ENCODE measurements around the gene SIGLECL1.

SIGLECL1 gene

GRCh38 chr19:51282335-51282734 lies 31.5 kb downstream of the SIGLECL1 start:
- TF ChIP-seq MYC (IDR thresholded peaks at IDR 0.05; ENCODE audit: low read depth, low read length) (no peak), CTCF (IDR thresholded peaks at IDR 0.05; ENCODE audit: low read depth, low read length) (no peak), POLR2A (IDR thresholded peaks at IDR 0.05; ENCODE audit: extremely low read depth, insufficient read length) (no peak), MAX (IDR thresholded peaks at IDR 0.05; ENCODE audit: low read depth, low read length) (no peak)
- DNase-seq (ENCODE audit: low read depth) = no peak
- H3K4me3 ChIP-seq (ENCODE audit: low read depth, low read length) = no peak overlapping the region

GRCh38 chr19:51285682-51286081 lies 34.8 kb downstream of the SIGLECL1 start:
- no peak overlapping the region for H3K4me3 ChIP-seq (ENCODE audit: low read depth, low read length)
- TF ChIP-seq POLR2A (IDR thresholded peaks at IDR 0.05; ENCODE audit: extremely low read depth, insufficient read length) = no peak
- no peak for TF ChIP-seq CTCF (IDR thresholded peaks at IDR 0.05; ENCODE audit: low read depth, low read length)
- TF ChIP-seq MYC (IDR thresholded peaks at IDR 0.05; ENCODE audit: low read depth, low read length) = no peak
- no peak for TF ChIP-seq MAX (IDR thresholded peaks at IDR 0.05; ENCODE audit: low read depth, low read length)
- DNase-seq (ENCODE audit: low read depth) = no peak

GRCh38 chr19:51289635-51290034 lies 38.8 kb downstream of the SIGLECL1 start:
- H3K4me3 ChIP-seq (ENCODE audit: low read depth, low read length) = no peak overlapping the region
- no peak for TF ChIP-seq CTCF (IDR thresholded peaks at IDR 0.05; ENCODE audit: low read depth, low read length)
- no peak for TF ChIP-seq MAX (IDR thresholded peaks at IDR 0.05; ENCODE audit: low read depth, low read length)
- TF ChIP-seq POLR2A (IDR thresholded peaks at IDR 0.05; ENCODE audit: extremely low read depth, insufficient read length) = no peak
- no peak for TF ChIP-seq MYC (IDR thresholded peaks at IDR 0.05; ENCODE audit: low read depth, low read length)
- no peak for DNase-seq (ENCODE audit: low read depth)

GRCh38 chr19:51292971-51293370 lies 42.1 kb downstream of the SIGLECL1 start:
- no peak for TF ChIP-seq POLR2A (IDR thresholded peaks at IDR 0.05; ENCODE audit: extremely low read depth, insufficient read length)
- H3K4me3 ChIP-seq (ENCODE audit: low read depth, low read length) = no peak overlapping the region
- DNase-seq (ENCODE audit: low read depth) = no peak

GRCh38 chr19:51293571-51294210 lies 42.8 kb downstream of the SIGLECL1 start:
- TF ChIP-seq CTCF (IDR thresholded peaks at IDR 0.05; ENCODE audit: low read depth, low read length) (no peak), MAX (IDR thresholded peaks at IDR 0.05; ENCODE audit: low read depth, low read length) (no peak), MYC (IDR thresholded peaks at IDR 0.05; ENCODE audit: low read depth, low read length) (no peak), POLR2A (IDR thresholded peaks at IDR 0.05; ENCODE audit: extremely low read depth, insufficient read length) (no peak)

GRCh38 chr19:51294211-51294976 lies 43.5 kb downstream of the SIGLECL1 start:
- no peak overlapping the region for H3K4me3 ChIP-seq (ENCODE audit: low read depth, low read length)
- TF ChIP-seq POLR2A (IDR thresholded peaks at IDR 0.05; ENCODE audit: extremely low read depth, insufficient read length) (no peak), MYC (IDR thresholded peaks at IDR 0.05; ENCODE audit: low read depth, low read length) (no peak), CTCF (IDR thresholded peaks at IDR 0.05; ENCODE audit: low read depth, low read length) (no peak), MAX (IDR thresholded peaks at IDR 0.05; ENCODE audit: low read depth, low read length) (no peak)
- DNase-seq (ENCODE audit: low read depth) = peak; percentile 16

More at GRCh38 chr19:51293571-51294210, 42.8 kb downstream of the SIGLECL1 start:
- no peak overlapping the region for H3K4me3 ChIP-seq (ENCODE audit: low read depth, low read length)
- DNase-seq (ENCODE audit: low read depth) = no peak
